K562 (cell line): ENCODE results near the gene SLC23A2. TPM values are rescaled to one million over a fixed set of nuclear protein-coding genes. Genes with fewer than 3 reads are reported as not detected.

Experiments
- ATAC-seq: fragments of 200-7000 bp; cut with Tn5 transposase; 3 replicates; pipeline ENCODE4 v1.9.1; 2020; ENCODE audit warnings: moderate library complexity
- BruUV-seq: library from RNA; stranded (reverse); fragments of 400-500 nt; replicated peaks from 2 replicates; lab custom pipeline; 2021; lab: Mats Ljungman, UMichigan
- CTCF ChIA-PET: fragments of 300-600 bp; formaldehyde crosslinking; extraction: SDS; loops from one replicate; lab custom pipeline; 2021; ENCODE audit warnings: low intra/inter-chr PET ratio; lab: Yijun Ruan, JAX
- POLR2A ChIA-PET: fragments of 300-600, 350-650 bp; sonication (Branson Sonifier 250); formaldehyde crosslinking; extraction: SDS; loops from one replicate; lab custom pipeline; 2021; ENCODE audit warnings: antibody characterized with exemption, inconsistent platforms; lab: Yijun Ruan, JAX
- DNase-seq, 4 experiments: peaks; one replicate each; pipeline versions ENCODE4 v3.0.0 to v3.0.0-alpha.2; 2011 to 2018; ENCODE audit warnings: low spot score in 3 of 4, mixed read lengths in 3 of 4; ENCODE audit errors: extremely low read depth in 1 of 4
- FAIRE-seq: peaks from 2 replicates; lab custom pipeline; 2011; peaks lifted over from hg19 to GRCh38; lab: Jason Lieb, UNC
- H2AFZ ChIP-seq: 2 replicates; pipeline ENCODE4 v1.6.0; 2011; ENCODE audit warnings: low read depth, low read length, control low read depth, inconsistent platforms
- H3K27ac ChIP-seq: fragments of 200-600 bp; 3 replicates; pipeline ENCODE4 v1.8.0; 2011; ENCODE audit warnings: low read depth, mild to moderate bottlenecking, control low read depth, inconsistent platforms, low read length, moderate library complexity, mixed read lengths; ENCODE audit errors: extremely low read depth
- H3K27me3 ChIP-seq, 2 experiments: fragments of 300-600 bp in 1 of 2; 2 replicates in 1 of 2; 3 replicates in 1 of 2; pipeline versions ENCODE4 v1.6.0 to v1.8.0; 2011; ENCODE audit warnings: inconsistent platforms in 2 of 2, low read length in 2 of 2, mild to moderate bottlenecking in 1 of 2, mixed read lengths in 1 of 2, moderate library complexity in 1 of 2; ENCODE audit not compliant: control insufficient read depth in 2 of 2, insufficient read depth in 2 of 2
- H3K36me3 ChIP-seq: fragments of 300-600 bp; 3 replicates; pipeline ENCODE4 v1.8.0; 2011; ENCODE audit warnings: mild to moderate bottlenecking, low read length, inconsistent platforms; ENCODE audit not compliant: control insufficient read depth, insufficient read depth
- H3K4me1 ChIP-seq, 2 experiments: fragments of 200-600 bp in 1 of 2; replicated peaks in 1 of 2; 2 replicates in 1 of 2; 3 replicates in 1 of 2; pipeline versions ENCODE4 v1.5.1 to v1.8.0; 2011; ENCODE audit warnings: inconsistent platforms in 2 of 2, low read length in 2 of 2, mild to moderate bottlenecking in 1 of 2, mixed read lengths in 1 of 2, moderate library complexity in 1 of 2; ENCODE audit not compliant: control insufficient read depth in 2 of 2, insufficient read depth in 2 of 2
- H3K4me2 ChIP-seq: 2 replicates; pipeline ENCODE4 v1.6.1; 2011; ENCODE audit warnings: low read length, control low read depth, inconsistent platforms, mixed read lengths; ENCODE audit not compliant: insufficient read depth
- H3K4me3 ChIP-seq: fragments of 200-600 bp; sonication (generic), shearing (Covaris generic); 2 replicates; pipeline ENCODE4 v1.5.1; 2016; ENCODE audit warnings: control low read depth, inconsistent platforms
- H3K79me2 ChIP-seq: fragments of 200-600 bp; 3 replicates; pipeline ENCODE4 v1.8.0; 2011; ENCODE audit warnings: low read length, inconsistent platforms; ENCODE audit not compliant: control insufficient read depth, insufficient read depth
- H3K9ac ChIP-seq, 2 experiments: 2 replicates each; pipeline versions ENCODE4 v1.6.0 to v1.6.1; 2011; ENCODE audit warnings: low read depth in 2 of 2, low read length in 2 of 2, control low read depth in 1 of 2, inconsistent platforms in 1 of 2, mild to moderate bottlenecking in 1 of 2, mixed read lengths in 1 of 2; ENCODE audit not compliant: insufficient read depth in 1 of 2
- H3K9me1 ChIP-seq: one replicate; pipeline ENCODE4 v1.6.0; 2011; ENCODE audit warnings: inconsistent platforms, mild to moderate bottlenecking, low read length, moderate library complexity; ENCODE audit not compliant: control insufficient read depth, insufficient read depth
- H3K9me3 ChIP-seq: replicated peaks from 2 replicates; pipeline ENCODE4 v1.5.1; 2011; ENCODE audit warnings: low read depth, low read length, inconsistent platforms; ENCODE audit not compliant: control insufficient read depth, insufficient read depth
- H4K20me1 ChIP-seq: replicated peaks from 2 replicates; pipeline ENCODE4 v1.6.1; 2011; ENCODE audit warnings: low read length, inconsistent platforms, mixed read lengths; ENCODE audit not compliant: control insufficient read depth, insufficient read depth
- ATF7 ChIP-seq: fragments of 450-650 bp; IDR thresholded peaks from 2 replicates; pipeline ENCODE4 v1.7.1; 2014; ENCODE audit warnings: mild to moderate bottlenecking, moderate library complexity
- BDP1 ChIP-seq: IDR thresholded peaks from 3 replicates; pipeline ENCODE4 v1.6.1; 2011; ENCODE audit not compliant: insufficient read length, insufficient read depth
- CBFA2T2 ChIP-seq: fragments of 450-650 bp; conservative IDR thresholded peaks from 2 replicates; pipeline ENCODE4 v1.6.1; 2017; ENCODE audit warnings: mild to moderate bottlenecking
- CBX1 ChIP-seq: sonication (generic); IDR thresholded peaks from 2 replicates; pipeline ENCODE4 v1.6.1; 2016; ENCODE audit warnings: antibody characterized with exemption, low read depth, mild to moderate bottlenecking
- DPF2 ChIP-seq: fragments of 450-650 bp; IDR thresholded peaks from 2 replicates; pipeline ENCODE4 v1.6.1; 2016
- GTF2F1 ChIP-seq: IDR thresholded peaks from 2 replicates; pipeline ENCODE4 v1.6.1; 2011; ENCODE audit warnings: low read depth, low read length, improper control_type of control experiment
- HDGF ChIP-seq: fragments of 450-650 bp; IDR thresholded peaks from 2 replicates; pipeline ENCODE4 v1.6.1; 2016
- HLTF ChIP-seq: fragments of 450-650 bp; IDR thresholded peaks from 2 replicates; pipeline ENCODE4 v1.6.1; 2016
- MIER1 ChIP-seq: fragments of 450-650 bp; IDR thresholded peaks from 2 replicates; pipeline ENCODE4 v1.6.1; 2016; ENCODE audit warnings: antibody characterized with exemption, mild to moderate bottlenecking, low read depth
- NCOA1 ChIP-seq: fragments of 450-650 bp; IDR thresholded peaks from 2 replicates; pipeline ENCODE4 v1.6.1; 2016; ENCODE audit warnings: low read depth
- PTRF ChIP-seq: fragments of 450-650 bp; IDR thresholded peaks from 2 replicates; pipeline ENCODE4 v1.6.1; 2016; ENCODE audit warnings: mild to moderate bottlenecking, missing genetic modification characterization, missing compliant biosample characterization
- RBM25 ChIP-seq: fragments of 200-400 bp; formaldehyde crosslinking; IDR thresholded peaks from 2 replicates; pipeline ENCODE4 v1.6.1; 2018; ENCODE audit warnings: low read length, low read depth, moderate library complexity; ENCODE audit not compliant: severe bottlenecking
- SIX5 ChIP-seq, 2 experiments: IDR thresholded peaks; 2 replicates each; pipeline ENCODE4 v1.6.1; 2011; ENCODE audit warnings: low read length in 2 of 2, borderline replicate concordance in 1 of 2, low read depth in 1 of 2, mild to moderate bottlenecking in 1 of 2, moderate library complexity in 1 of 2; ENCODE audit not compliant: insufficient read depth in 1 of 2
- ZMIZ1 ChIP-seq, 2 experiments: fragments of 150-350 bp in 1 of 2; IDR thresholded peaks; 2 replicates each; pipeline ENCODE4 v1.6.1; 2012 to 2016; ENCODE audit warnings: low read depth in 2 of 2, low read length in 2 of 2, mild to moderate bottlenecking in 1 of 2, moderate library complexity in 1 of 2
- ZNF12 ChIP-seq: sonication (generic); formaldehyde crosslinking; IDR thresholded peaks from 2 replicates; pipeline ENCODE4 v1.4.0; 2020; ENCODE audit warnings: mild to moderate bottlenecking, missing genetic modification reagents
- ZNF586 ChIP-seq: fragments of 450-650 bp; formaldehyde crosslinking; conservative IDR thresholded peaks from 2 replicates; pipeline ENCODE4 v1.4.0; 2020; ENCODE audit warnings: mild to moderate bottlenecking, moderate library complexity
- ZNF696 ChIP-seq: fragments of 250-450 bp; sonication (Bioruptor Pico); conservative IDR thresholded peaks from 2 replicates; pipeline ENCODE4 v1.4.0; 2020; ENCODE audit warnings: mild to moderate bottlenecking, moderate library complexity
- WGBS: fragments of 100-300 bp; shearing (Covaris generic); methylation state at CpG from one replicate; pipeline ENCODE4 v1.1.6; 2016; ENCODE audit warnings: low coverage, mixed read lengths; ENCODE audit not compliant: insufficient coverage; ENCODE audit errors: missing lambda C conversion rate; 5-methylcytosine and 5-hydroxymethylcytosine counted together
- in situ Hi-C: fragments of 300-500 bp; cut with MboI; formaldehyde crosslinking; loops from 4 replicates; pipeline ENCODE4 v1.15.0; 2018; ENCODE audit warnings: inconsistent platforms, mixed read lengths
- intact Hi-C: fragments of 100-400 bp; cut with micrococcal nuclease; formaldehyde crosslinking; loops from 2 replicates; pipeline ENCODE4 v1.14.2; 2022
- polyA plus RNA-seq, 8 experiments: library from polyadenylated mRNA; depleted of rRNA in 4 of 8; stranded (reverse) in 5 of 8; unstranded in 3 of 8; fragments of >200 nt; fragmentation: Nextera tagmentation in 2 of 8; fragmentation: Illumina TruSeq in 1 of 8; extraction: Ambion mirVana in 2 of 8; extraction: Trizol in 1 of 8; gene quantifications; 2 replicates each; pipeline versions ENCODE4 v1.2.1 to v1.2.3, GENCODE V29; 2011 to 2014; ENCODE audit warnings: inconsistent platforms in 1 of 8, missing spikeins in 1 of 8
- total RNA-seq, 7 experiments: library from RNA; depleted of rRNA in 6 of 7; stranded (reverse); fragments of >200 nt in 6 of 7; fragmentation: Illumina TruSeq in 2 of 7; extraction: Trizol in 2 of 7; gene quantifications; 2 replicates each; pipeline versions ENCODE4 v1.2.1 to v1.2.3, GENCODE V29; 2011 to 2021; ENCODE audit warnings: low replicate concordance in 1 of 7
- TF ChIP-seq, protein P1 (sequence below): fragments of 250-450 bp; sonication (Bioruptor Pico); IDR thresholded peaks from 2 replicates; pipeline ENCODE4 v1.4.0; 2020; ENCODE audit warnings: mild to moderate bottlenecking

SLC23A2 gene
- total and polyA plus RNA-seq, 9 of the 15 experiments (the other 6 are each of a cell fraction or from before 2014, with no cell fraction given): 0.39 to 6.7 (median 3.2) TPM

- Histone ChIP-seq H3K36me3 (no peaks in the 10 kb centered on the region), H3K9me1 (no peaks in the 10 kb centered on the region), H4K20me1 (no peaks in the 10 kb centered on the region), H3K4me2 (no peak overlapping the region), H3K27ac (no peak overlapping the region), H3K79me2 (no peaks in the 10 kb centered on the region), H2AFZ (no peak overlapping the region), H3K27me3 (no peaks in the 10 kb centered on the region), H3K4me3 (no peak overlapping the region), H3K9me3 (no peaks in the 10 kb centered on the region), H3K4me1 (no peaks in the 10 kb centered on the region; a peak in 3 of 5 replicates), H3K9ac (no peak overlapping the region)
- ChIA-PET CTCF (no interaction called here), POLR2A (interaction anchor here (0.9 kb wide), 1 partner anchor 10 kb away, joined by 3 read pairs; no protein-coding TSS in a partner anchor)
- in situ Hi-C loops: no loop called here
- ATAC-seq (no peak), FAIRE-seq (no peak), DNase-seq (no peak)
- TF ChIP-seq CBX1 (no peak), MIER1 (no peak), ZNF12 (CRISPR knock-in tag) (no peak), DPF2 (no peak), GTF2F1 (no peak), ZNF586 (CRISPR knock-in tag) (no peak), SIX5 (IDR thresholded peaks at IDR 0.05; ENCODE audit: borderline replicate concordance in 1 of 2, insufficient read depth in 1 of 2, low read depth in 1 of 2, low read length in 2 of 2) (no peak), ATF7 (no peak), HLTF (no peak), HDGF (no peak), PTRF (tag) (no peak), RBM25 (no peak), NCOA1 (no peak), ZNF696 (CRISPR knock-in tag) (no peak), BDP1 (no peak), CBFA2T2 (no peak), ZMIZ1 (IDR thresholded peaks at IDR 0.05; ENCODE audit: low read depth in 2 of 2, low read length in 2 of 2) (no peak)
- TF ChIP-seq, protein P1, sequence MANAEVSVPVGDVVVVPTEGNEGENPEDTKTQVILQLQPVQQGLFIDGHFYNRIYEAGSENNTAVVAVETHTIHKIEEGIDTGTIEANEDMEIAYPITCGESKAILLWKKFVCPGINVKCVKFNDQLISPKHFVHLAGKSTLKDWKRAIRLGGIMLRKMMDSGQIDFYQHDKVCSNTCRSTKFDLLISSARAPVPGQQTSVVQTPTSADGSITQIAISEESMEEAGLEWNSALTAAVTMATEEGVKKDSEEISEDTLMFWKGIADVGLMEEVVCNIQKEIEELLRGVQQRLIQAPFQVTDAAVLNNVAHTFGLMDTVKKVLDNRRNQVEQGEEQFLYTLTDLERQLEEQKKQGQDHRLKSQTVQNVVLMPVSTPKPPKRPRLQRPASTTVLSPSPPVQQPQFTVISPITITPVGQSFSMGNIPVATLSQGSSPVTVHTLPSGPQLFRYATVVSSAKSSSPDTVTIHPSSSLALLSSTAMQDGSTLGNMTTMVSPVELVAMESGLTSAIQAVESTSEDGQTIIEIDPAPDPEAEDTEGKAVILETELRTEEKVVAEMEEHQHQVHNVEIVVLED (CRISPR knock-in tag): no peak
- intact Hi-C loops: no loop called here
- 65% methylated on average over 8 of the region's 16 CpGs for WGBS
- BruUV-seq: no TSS peak
These were observed 105.1 kb downstream of the SLC23A2 start for GRCh38 chr20:4896119-4896702.
